Fibroblast of lung (primary cell): Measurements from ENCODE around the gene PPFIBP2. TPM values are rescaled to one million over a fixed set of nuclear protein-coding genes. Genes with fewer than 3 reads are reported as not detected.

Experiments
- DNase-seq, 2 donors: peaks; one replicate each; pipeline versions ENCODE4 v3.0.0 to v3.0.0-alpha.2; 2010; ENCODE audit warnings: low read depth in 2 of 2
- H2AFZ ChIP-seq: 2 replicates; pipeline ENCODE4 v1.5.1; 2012; ENCODE audit warnings: low read length, control low read depth, inconsistent platforms
- H3K27ac ChIP-seq: 2 replicates; pipeline ENCODE4 v1.5.1; 2011; ENCODE audit warnings: low read length, control low read depth; ENCODE audit not compliant: insufficient read depth
- H3K27me3 ChIP-seq: 2 replicates; pipeline ENCODE4 v1.5.1; 2011; ENCODE audit warnings: mild to moderate bottlenecking, low read length; ENCODE audit not compliant: control insufficient read depth, insufficient read depth
- H3K36me3 ChIP-seq: 2 replicates; pipeline ENCODE4 v1.5.1; 2011; ENCODE audit warnings: low read length; ENCODE audit not compliant: control insufficient read depth, insufficient read depth
- H3K4me1 ChIP-seq: 2 replicates; pipeline ENCODE4 v1.5.1; 2011; ENCODE audit warnings: low read length; ENCODE audit not compliant: control insufficient read depth, insufficient read depth; ENCODE audit errors: extremely low read depth
- H3K4me2 ChIP-seq: 2 replicates; pipeline ENCODE4 v1.5.1; 2011; ENCODE audit warnings: low read length, control low read depth; ENCODE audit not compliant: insufficient read depth; ENCODE audit errors: extremely low read depth
- H3K4me3 ChIP-seq, 4 experiments: fragments of 200-600 bp in 1 of 4; sonication (generic) in 1 of 4; replicated peaks in 1 of 4; 2 replicates each; pipeline ENCODE4 v1.5.1; 2011 to 2016; ENCODE audit warnings: low read length in 4 of 4, low read depth in 3 of 4, mild to moderate bottlenecking in 3 of 4, control low read depth in 2 of 4, inconsistent platforms in 1 of 4, mixed read lengths in 1 of 4; ENCODE audit not compliant: insufficient read depth in 1 of 4; ENCODE audit errors: control extremely low read depth in 1 of 4
- H3K79me2 ChIP-seq: 2 replicates; pipeline ENCODE4 v1.5.1; 2012; ENCODE audit warnings: mild to moderate bottlenecking, low read length, inconsistent platforms; ENCODE audit not compliant: control insufficient read depth, insufficient read depth
- H3K9ac ChIP-seq: 2 replicates; pipeline ENCODE4 v1.5.1; 2011; ENCODE audit warnings: mild to moderate bottlenecking, low read length, control low read depth; ENCODE audit not compliant: insufficient read depth
- H3K9me3 ChIP-seq: 2 replicates; pipeline ENCODE4 v1.5.1; 2012; ENCODE audit warnings: low read depth, low read length; ENCODE audit not compliant: control insufficient read depth, insufficient read depth
- H4K20me1 ChIP-seq: 2 replicates; pipeline ENCODE4 v1.5.1; 2011; ENCODE audit warnings: low read length; ENCODE audit not compliant: control insufficient read depth, insufficient read depth; ENCODE audit errors: extremely low read depth
- EZH2 ChIP-seq: IDR thresholded peaks from 2 replicates; pipeline ENCODE4 v1.5.1; 2012; ENCODE audit warnings: low read length, control low read depth, mild to moderate bottlenecking; ENCODE audit errors: missing control alignments
- polyA plus RNA-seq, 2 donors: library from polyadenylated mRNA; depleted of rRNA in 1 of 2; stranded (reverse) in 1 of 2; unstranded in 1 of 2; fragments of >200 nt; gene quantifications; 2 replicates each; pipeline ENCODE4 v1.2.1, GENCODE V29; 2011 to 2012; ENCODE audit warnings: missing spikeins in 1 of 2
- total RNA-seq: library from RNA; depleted of rRNA; stranded (reverse); fragments of >200 nt; gene quantifications from 2 replicates; pipeline ENCODE4 v1.2.1, GENCODE V29; 2014
- TF ChIP-seq, protein P1 (sequence below), 2 donors: IDR thresholded peaks in 1 of 2; conservative IDR thresholded peaks in 1 of 2; 1 replicate in 1 of 2; 2 replicates in 1 of 2; pipeline ENCODE4 v1.5.1; 2011 to 2012; ENCODE audit warnings: low read length in 2 of 2, control low read depth in 1 of 2, inconsistent platforms in 1 of 2, low read depth in 1 of 2, mild to moderate bottlenecking in 1 of 2

The PPFIBP2 gene
- total and polyA plus RNA-seq, 2 donors (not counting 1 experiment from before 2014, with no cell fraction given): 11.4 to 38.8 TPM

DNA sequence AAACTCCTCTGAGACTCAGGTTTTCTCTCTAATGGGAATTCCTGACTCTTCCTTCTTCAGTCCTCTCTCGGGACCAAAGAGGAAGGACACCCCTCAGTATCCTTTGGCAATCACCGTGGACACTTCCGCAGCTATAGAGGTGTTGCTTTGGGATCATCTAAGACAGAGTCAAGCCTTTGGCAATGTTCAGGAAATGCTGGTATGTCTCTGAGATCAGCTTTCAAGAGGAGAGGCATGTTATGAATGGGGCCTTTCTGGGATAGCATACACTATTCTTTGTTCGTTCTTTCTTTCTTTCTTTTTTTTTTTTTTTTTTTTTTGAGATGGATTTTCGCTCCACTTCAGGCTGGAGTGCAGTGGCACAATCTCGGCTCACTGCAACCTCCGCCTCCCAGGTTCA, 42.7 kb upstream of the PPFIBP2 start:
- Histone ChIP-seq H3K9me3 (no peaks in the 10 kb centered on the region), H3K4me3 (no peak overlapping the region), H3K27ac (no peak overlapping the region), H3K4me1 (no peaks in the 10 kb centered on the region), H4K20me1 (no peaks in the 10 kb centered on the region), H3K36me3 (no peaks in the 10 kb centered on the region), H3K9ac (no peak overlapping the region), H2AFZ (no peak overlapping the region), H3K79me2 (no peaks in the 10 kb centered on the region), H3K4me2 (no peak overlapping the region), H3K27me3 (no peaks in the 10 kb centered on the region)
- DNase-seq: no peak
- TF ChIP-seq EZH2: no peak
- TF ChIP-seq, protein P1, sequence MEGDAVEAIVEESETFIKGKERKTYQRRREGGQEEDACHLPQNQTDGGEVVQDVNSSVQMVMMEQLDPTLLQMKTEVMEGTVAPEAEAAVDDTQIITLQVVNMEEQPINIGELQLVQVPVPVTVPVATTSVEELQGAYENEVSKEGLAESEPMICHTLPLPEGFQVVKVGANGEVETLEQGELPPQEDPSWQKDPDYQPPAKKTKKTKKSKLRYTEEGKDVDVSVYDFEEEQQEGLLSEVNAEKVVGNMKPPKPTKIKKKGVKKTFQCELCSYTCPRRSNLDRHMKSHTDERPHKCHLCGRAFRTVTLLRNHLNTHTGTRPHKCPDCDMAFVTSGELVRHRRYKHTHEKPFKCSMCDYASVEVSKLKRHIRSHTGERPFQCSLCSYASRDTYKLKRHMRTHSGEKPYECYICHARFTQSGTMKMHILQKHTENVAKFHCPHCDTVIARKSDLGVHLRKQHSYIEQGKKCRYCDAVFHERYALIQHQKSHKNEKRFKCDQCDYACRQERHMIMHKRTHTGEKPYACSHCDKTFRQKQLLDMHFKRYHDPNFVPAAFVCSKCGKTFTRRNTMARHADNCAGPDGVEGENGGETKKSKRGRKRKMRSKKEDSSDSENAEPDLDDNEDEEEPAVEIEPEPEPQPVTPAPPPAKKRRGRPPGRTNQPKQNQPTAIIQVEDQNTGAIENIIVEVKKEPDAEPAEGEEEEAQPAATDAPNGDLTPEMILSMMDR (conservative IDR thresholded peaks at IDR 0.05 in 1 of 2, IDR thresholded peaks at IDR 0.05 in 1 of 2; ENCODE audit: low read depth in 1 of 2, low read length in 2 of 2): no peak

DNA sequence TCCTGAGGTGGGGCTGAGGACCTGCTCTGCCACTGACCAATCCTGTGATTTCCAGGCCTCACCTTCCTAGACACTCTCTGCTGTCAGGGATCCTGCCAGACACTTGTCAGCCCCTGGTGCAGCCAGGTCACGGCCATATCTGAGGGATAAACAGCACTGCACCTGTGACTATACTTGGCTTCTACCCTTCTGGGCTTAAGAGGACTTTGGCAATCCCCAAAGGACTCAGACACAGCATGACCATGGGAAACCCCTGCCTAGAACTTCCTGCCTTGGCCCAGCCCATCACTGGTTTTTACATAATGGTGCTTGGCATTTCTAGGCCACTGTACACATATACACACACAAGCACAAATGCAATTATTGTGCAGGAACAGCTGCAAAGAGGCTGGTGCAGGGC, 40.1 kb upstream of the PPFIBP2 start:
- Histone ChIP-seq H3K9me3 (no peaks in the 10 kb centered on the region), H3K4me1 (no peaks in the 10 kb centered on the region), H3K27ac (no peak overlapping the region), H3K36me3 (no peaks in the 10 kb centered on the region), H3K27me3 (no peaks in the 10 kb centered on the region), H3K4me3 (no peak overlapping the region), H3K9ac (no peak overlapping the region), H4K20me1 (no peaks in the 10 kb centered on the region), H3K4me2 (no peak overlapping the region), H3K79me2 (no peaks in the 10 kb centered on the region), H2AFZ (no peak overlapping the region)
- no peak for DNase-seq
- no peak for TF ChIP-seq EZH2
- TF ChIP-seq, protein P1 (conservative IDR thresholded peaks at IDR 0.05 in 1 of 2, IDR thresholded peaks at IDR 0.05 in 1 of 2; ENCODE audit: low read depth in 1 of 2, low read length in 2 of 2): no peak

DNA sequence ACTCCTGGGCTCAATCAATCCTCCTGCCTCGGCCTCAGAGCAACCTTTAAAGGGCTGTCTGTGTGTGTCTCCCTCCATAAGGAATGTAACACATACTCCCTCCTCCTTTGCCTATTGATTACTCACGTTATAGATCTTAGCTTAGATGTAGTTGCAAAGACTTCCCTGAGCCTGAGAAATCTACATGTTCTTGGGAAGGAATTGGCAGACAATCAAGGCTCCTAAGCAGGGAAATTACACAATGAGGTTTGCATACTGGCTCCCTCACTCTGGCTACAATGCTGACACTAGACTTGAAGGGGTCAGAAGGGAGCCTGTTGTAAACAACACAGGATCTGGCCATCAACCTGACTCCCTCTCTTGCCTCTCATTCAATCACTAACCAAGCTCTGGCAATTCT, 33.7 kb upstream of the PPFIBP2 start:
- no peak overlapping the region for H2AFZ ChIP-seq
- H3K79me2 ChIP-seq: no peaks in the 10 kb centered on the region
- no peaks in the 10 kb centered on the region for H3K36me3 ChIP-seq
- peak in 1 of 2 donors; percentile 65 for DNase-seq
- no peak overlapping the region for H3K4me3 ChIP-seq
- no peaks in the 10 kb centered on the region for H3K4me1 ChIP-seq
- H3K9ac ChIP-seq: no peak overlapping the region
- H3K27me3 ChIP-seq: no peaks in the 10 kb centered on the region
- no peak overlapping the region for H3K27ac ChIP-seq
- TF ChIP-seq, protein P1 (conservative IDR thresholded peaks at IDR 0.05 in 1 of 2, IDR thresholded peaks at IDR 0.05 in 1 of 2; ENCODE audit: low read depth in 1 of 2, low read length in 2 of 2): no peak
- no peak for TF ChIP-seq EZH2
- H3K4me2 ChIP-seq: no peak overlapping the region
- no peaks in the 10 kb centered on the region for H4K20me1 ChIP-seq
- no peaks in the 10 kb centered on the region for H3K9me3 ChIP-seq
